NCI-H2107 treated with DMSO at 0.1 percent for 48 hours (cell line): ENCODE results near the gene FCHO1.

Experiments used
- DNase-seq: peaks from one replicate; lab custom pipeline; 2025; ENCODE audit not compliant: unreplicated experiment; lab: John Stamatoyannopoulos, UW

FCHO1 gene

GRCh38 chr19:17826508-17827056, 75.3 kb downstream of the FCHO1 start:
- no peak for DNase-seq

- no peak for DNase-seq
Measured at GRCh38 chr19:17829855-17830566, 78.7 kb downstream of the FCHO1 start.

- no peak for DNase-seq
Measured at GRCh38 chr19:17830567-17831418, 79.5 kb downstream of the FCHO1 start.

DNA sequence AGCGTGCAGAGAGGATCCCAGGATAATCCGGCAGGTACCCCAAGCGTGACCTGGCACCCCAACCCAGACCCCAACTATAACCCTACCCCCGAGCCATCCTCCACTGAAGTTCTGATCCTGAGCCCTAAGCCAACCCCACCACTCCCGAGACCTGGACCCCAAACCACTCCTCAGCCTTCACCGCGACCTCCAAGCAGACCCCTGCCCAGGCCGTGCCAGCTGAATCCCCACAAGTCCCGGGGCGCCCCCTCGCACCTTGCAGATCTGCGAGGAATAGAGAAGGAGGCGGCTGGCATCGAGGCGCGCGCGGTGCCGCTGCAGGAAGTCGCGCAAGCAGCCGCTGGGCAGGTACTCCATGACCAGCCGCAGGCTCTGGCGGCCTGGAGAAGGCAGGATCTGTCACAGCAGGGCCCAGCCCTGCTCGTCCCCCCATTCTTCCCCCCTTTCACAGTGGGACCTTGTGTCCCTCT, 80.2 kb downstream of the FCHO1 start:
- DNase-seq: no peak

DNA sequence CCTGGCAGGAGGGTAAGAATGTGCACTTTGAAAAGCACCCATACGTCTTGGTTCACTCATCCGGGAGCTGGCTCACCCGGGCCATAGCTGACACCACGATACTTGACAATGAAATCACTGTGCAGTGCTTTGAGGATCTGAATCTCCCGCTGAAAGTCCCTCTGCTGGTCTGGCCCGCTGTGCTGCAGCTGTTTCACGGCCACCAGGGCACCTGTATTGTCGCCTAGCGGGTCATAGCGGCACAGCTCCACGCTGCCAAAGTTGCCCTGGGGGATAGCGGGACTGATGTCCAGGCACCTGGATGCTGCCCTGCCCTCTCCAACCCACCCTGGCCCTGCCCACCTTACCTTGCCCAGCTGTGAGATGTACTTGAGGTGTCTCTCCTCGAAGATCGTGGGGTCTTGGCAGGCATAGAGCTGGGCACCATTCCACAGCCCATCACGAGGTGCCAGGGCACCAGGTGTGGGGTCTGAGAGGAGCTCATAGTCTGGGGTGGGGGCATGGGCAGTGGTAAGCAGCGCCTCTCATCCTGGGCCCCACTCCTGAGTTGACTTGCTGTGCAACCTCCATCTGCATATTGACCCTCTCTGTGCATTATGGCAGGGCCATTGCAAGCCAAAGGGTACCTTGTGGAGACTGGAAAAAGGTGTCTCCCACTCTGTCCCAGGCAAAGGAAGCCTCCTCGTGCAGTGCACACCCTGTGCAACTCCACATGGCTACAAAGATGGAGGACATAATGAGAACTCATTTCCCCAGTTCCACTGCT, 81.3 kb downstream of the FCHO1 start:
- DNase-seq: no peak

- DNase-seq: no peak
Measured at GRCh38 chr19:17834350-17835181, 83.3 kb downstream of the FCHO1 start.

GRCh38 chr19:17835182-17836006, 84.1 kb downstream of the FCHO1 start:
- no peak for DNase-seq

DNA sequence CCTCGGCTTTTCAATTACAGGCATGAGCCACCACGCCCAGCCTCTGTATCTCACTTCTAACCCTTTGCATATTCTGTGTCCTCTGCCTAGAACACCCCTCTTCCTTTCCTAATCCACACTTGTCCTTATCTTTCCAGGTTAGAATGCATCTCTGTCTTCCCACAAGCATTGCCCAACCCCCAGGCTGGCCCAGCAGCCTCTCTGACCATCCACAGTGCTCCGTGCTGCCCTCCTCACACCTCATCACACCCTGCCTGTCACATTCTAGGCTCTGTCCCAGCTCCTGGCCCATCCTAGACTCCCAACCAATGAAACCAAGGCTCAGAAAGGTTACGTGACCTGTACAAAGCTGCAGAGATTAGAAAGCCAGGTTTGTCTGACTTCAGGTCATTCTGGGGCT, 85.3 kb downstream of the FCHO1 start:
- DNase-seq: no peak

DNA sequence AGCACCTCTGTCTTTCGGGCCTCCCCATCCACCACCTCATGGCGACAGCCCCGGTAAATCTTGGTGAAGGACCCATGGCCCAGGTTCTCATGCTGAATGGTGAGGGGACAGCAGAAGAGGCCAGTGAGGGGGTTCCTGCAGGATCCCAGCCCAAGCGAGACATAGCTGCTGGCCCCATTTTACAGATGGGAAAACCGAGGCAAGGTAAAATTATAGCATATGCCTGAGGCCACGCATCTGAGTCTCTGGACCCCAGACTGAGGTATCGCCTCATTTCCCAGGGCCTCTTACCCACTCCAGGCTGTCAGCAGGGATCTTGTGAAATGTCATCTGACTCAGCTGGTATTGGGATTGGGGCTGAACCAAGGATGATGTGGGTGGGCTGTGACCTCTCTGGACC, 86.7 kb downstream of the FCHO1 start:
- no peak for DNase-seq
